Panc1 (cell line): ENCODE data around the gene CDH23.

Source experiments
- CTCF ChIP-seq: fragments of 450-650 bp; IDR thresholded peaks from 2 replicates; pipeline ENCODE4 v1.5.1; 2017; ENCODE audit warnings: mild to moderate bottlenecking
- POLR2AphosphoS5 ChIP-seq: IDR thresholded peaks from 2 replicates; pipeline ENCODE4 v1.6.1; 2012; ENCODE audit warnings: mild to moderate bottlenecking, low read depth, low read length, moderate library complexity

GRCh38 chr10:71747039-71747531 is 350.4 kb downstream of the CDH23 start:
- TF ChIP-seq CTCF (no peak), POLR2AphosphoS5 (no peak)
